ENCODE data around the gene SORCS1. TPM values are rescaled to one million over a fixed set of nuclear protein-coding genes. Genes with fewer than 3 reads are reported as not detected.
A peak's percentile ranks its signal among the peaks of the same experiment; 100 is the strongest.

The SORCS1 gene
- total RNA-seq (2014; rRNA removed) (0.11 TPM in 1 of 2 replicates, not detected in the other), Bru-seq, nascent RNA (percentile 4 among the genes with signal in this experiment), BruChase-seq, experiment 1, labeled RNA remaining after a 6-hour chase (percentile 2 among the genes with signal in this experiment), BruChase-seq, experiment 2, labeled RNA remaining after a 2-hour chase (percentile 7 among the genes with signal in this experiment)
- long read RNA-seq = 0 reads

DNA sequence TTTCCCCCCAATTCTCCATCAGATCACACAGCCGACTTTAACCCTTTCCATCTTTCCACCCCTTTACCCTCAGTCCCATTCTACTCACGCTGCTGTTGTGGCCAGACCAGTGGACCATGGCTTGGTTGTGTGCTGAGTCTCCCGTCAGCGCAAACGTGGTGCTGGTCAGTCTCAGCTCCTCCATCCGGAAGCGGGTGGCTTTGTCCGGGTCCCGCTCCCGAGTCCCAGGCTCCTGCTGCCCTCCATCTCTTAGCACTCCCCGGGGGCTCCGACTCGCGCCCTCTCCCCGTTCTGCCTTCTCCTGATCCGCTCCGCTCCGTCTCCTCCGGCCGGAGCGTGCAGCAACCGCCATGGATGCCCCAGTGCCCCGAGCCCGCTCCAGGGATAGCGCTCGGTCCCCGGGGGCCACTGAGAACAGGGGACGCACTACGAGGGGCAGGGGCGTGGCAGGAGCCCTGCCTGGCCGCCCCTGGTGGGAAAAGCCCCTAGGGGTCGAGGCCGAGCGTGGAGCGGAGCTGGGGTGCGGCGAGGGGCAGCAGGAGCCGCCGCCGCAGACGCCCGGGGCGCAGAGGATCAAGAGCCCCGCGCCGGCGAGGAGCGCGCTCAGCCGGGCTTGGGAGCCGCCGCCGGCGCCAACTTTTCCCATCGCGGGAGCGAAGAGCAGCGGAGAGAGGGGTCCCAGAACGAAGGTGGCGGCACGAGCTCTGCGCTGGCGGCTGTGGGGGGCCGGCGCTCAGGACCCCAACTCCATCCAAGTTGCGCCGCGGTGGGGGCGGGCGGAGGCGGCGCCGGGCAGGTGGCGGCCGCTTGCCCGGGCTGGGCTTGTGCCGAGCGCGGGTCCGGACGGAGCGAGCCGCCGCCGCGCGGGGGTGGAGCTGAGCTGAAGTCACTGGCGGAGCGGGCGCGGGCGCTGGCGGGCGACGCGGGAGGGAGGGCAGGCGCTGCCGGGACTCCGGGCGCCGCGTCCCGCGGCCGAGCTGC, at the start of gene SORCS1:
SORCS1 (minus strand) TSS at position 826 of the 981 bp plus-strand sequence.
- intact Hi-C loops (cut with micrococcal nuclease) = no loop called here
- Histone ChIP-seq H3K4me3 (ENCODE audit: low read length) (no peak within 1 kb of the TSS), H3K9me3 (ENCODE audit: low read length) (no peaks in the 10 kb centered on the region), H3K9me2 (replicated peaks; ENCODE audit: low read length) (no peaks in the 10 kb centered on the region), H3K9ac (ENCODE audit: low read length) (no peak within 1 kb of the TSS), H3K79me2 (ENCODE audit: low read length) (no peaks in the 10 kb centered on the region), H3K4me2 (ENCODE audit: low read length) (no peak within 1 kb of the TSS), H3F3A (ENCODE audit: low read length, unreplicated experiment) (no peaks in the 10 kb centered on the region), H4K20me1 (ENCODE audit: low read length) (no peaks in the 10 kb centered on the region), H2AFZ (ENCODE audit: low read length) (no peak within 1 kb of the TSS), H3K27ac (ENCODE audit: low read length) (no peak within 1 kb of the TSS), H3K36me3 (ENCODE audit: low read depth, low read length) (no peaks in the 10 kb centered on the region), H3K4me1 (ENCODE audit: insufficient read depth, low read length) (no peaks in the 10 kb centered on the region), H3K27me3 (ENCODE audit: low read length) (peaks cover 39% of the 10 kb centered on the region)
- CTCF ChIA-PET = no interaction called here
- ATAC-seq (no peak), DNase-seq (no peak)
- TF ChIP-seq EZH2 (IDR thresholded peaks at IDR 0.05; ENCODE audit: low read length, unreplicated experiment) (no peak), EZH2phosphoT487 (IDR thresholded peaks at IDR 0.05; ENCODE audit: borderline replicate concordance, low read length) (no peak)
- POLR2A ChIA-PET (ENCODE audit: unreplicated experiment) = no interaction called here
- no TSS peak for BruUV-seq (replicated peaks)

DNA sequence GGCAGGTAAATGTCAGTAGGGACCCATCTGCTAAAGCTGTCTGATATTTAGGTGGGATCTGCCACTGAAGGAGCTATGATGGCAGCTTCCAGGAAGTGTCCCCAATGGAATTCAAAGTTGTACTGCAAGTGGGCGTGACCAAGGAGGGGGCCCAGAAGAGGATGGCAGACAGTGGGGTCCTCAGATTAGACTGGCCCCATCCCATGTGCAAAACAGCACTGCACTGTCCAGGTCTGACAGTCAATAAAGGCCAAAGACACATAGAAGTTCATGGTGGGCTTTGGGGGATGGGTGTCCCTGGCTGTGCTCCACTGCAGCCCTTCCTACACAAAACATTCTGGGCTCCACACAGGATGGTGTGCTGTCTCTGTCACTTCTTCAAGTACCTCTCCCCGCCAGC, 49.8 kb upstream of the SORCS1 start:
- Histone ChIP-seq H3K36me3 (ENCODE audit: low read depth, low read length) (no peaks in the 10 kb centered on the region), H3K9me2 (replicated peaks; ENCODE audit: low read length) (no peaks in the 10 kb centered on the region), H3K4me1 (ENCODE audit: insufficient read depth, low read length) (no peaks in the 10 kb centered on the region), H3K9ac (ENCODE audit: low read length) (no peak overlapping the region), H3K27ac (ENCODE audit: low read length) (no peak overlapping the region), H3K27me3 (ENCODE audit: low read length) (no peaks in the 10 kb centered on the region), H3F3A (ENCODE audit: low read length, unreplicated experiment) (no peaks in the 10 kb centered on the region), H3K4me3 (ENCODE audit: low read length) (no peak overlapping the region), H3K79me2 (ENCODE audit: low read length) (no peaks in the 10 kb centered on the region), H3K9me3 (ENCODE audit: low read length) (no peaks in the 10 kb centered on the region), H4K20me1 (ENCODE audit: low read length) (no peaks in the 10 kb centered on the region), H2AFZ (ENCODE audit: low read length) (no peak overlapping the region), H3K4me2 (ENCODE audit: low read length) (no peak overlapping the region)
- no peak for TF ChIP-seq EZH2 (IDR thresholded peaks at IDR 0.05; ENCODE audit: low read length, unreplicated experiment)
- no peak for TF ChIP-seq EZH2phosphoT487 (IDR thresholded peaks at IDR 0.05; ENCODE audit: borderline replicate concordance, low read length)
- TF ChIP-seq, protein P1, sequence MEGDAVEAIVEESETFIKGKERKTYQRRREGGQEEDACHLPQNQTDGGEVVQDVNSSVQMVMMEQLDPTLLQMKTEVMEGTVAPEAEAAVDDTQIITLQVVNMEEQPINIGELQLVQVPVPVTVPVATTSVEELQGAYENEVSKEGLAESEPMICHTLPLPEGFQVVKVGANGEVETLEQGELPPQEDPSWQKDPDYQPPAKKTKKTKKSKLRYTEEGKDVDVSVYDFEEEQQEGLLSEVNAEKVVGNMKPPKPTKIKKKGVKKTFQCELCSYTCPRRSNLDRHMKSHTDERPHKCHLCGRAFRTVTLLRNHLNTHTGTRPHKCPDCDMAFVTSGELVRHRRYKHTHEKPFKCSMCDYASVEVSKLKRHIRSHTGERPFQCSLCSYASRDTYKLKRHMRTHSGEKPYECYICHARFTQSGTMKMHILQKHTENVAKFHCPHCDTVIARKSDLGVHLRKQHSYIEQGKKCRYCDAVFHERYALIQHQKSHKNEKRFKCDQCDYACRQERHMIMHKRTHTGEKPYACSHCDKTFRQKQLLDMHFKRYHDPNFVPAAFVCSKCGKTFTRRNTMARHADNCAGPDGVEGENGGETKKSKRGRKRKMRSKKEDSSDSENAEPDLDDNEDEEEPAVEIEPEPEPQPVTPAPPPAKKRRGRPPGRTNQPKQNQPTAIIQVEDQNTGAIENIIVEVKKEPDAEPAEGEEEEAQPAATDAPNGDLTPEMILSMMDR (conservative IDR thresholded peaks at IDR 0.05; ENCODE audit: low read depth, low read length) = no peak
- intact Hi-C loops (cut with micrococcal nuclease) = no loop called here
- no TSS peak for BruUV-seq (replicated peaks)
- ChIA-PET CTCF (no interaction called here), POLR2A (ENCODE audit: unreplicated experiment) (no interaction called here)
- DNase-seq (no peak), ATAC-seq (no peak)

DNA sequence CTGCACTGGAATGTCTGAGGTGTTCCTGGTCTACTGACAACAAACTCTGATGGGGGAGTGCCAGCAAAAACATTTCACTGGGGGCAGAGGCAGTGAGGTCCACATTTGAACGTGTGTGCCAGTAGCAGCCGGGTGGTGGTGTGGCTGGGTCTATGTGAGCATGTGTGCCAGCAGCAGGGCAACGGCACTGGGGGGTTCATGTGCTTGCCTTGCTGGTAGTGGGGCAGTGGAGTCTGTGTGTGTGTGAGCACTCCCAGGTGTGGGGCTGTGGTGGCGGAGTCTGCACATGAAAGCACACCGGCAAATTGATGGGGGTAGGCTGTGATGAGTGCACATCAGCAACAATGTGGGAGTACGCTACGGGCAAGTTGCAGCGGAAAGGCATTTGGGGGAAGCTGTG, 49.4 kb upstream of the SORCS1 start:
- no peak overlapping the region for H3K4me3 ChIP-seq (ENCODE audit: low read length)
- ATAC-seq = no peak
- POLR2A ChIA-PET (ENCODE audit: unreplicated experiment) = no interaction called here

More for the DNA sequence above, 49.4 kb upstream of the SORCS1 start:
- intact Hi-C loops (cut with micrococcal nuclease) = no loop called here
- Histone ChIP-seq H3K9ac (ENCODE audit: low read length) (no peak overlapping the region), H2AFZ (ENCODE audit: low read length) (no peak overlapping the region), H3K9me3 (ENCODE audit: low read length) (no peaks in the 10 kb centered on the region), H3K79me2 (ENCODE audit: low read length) (no peaks in the 10 kb centered on the region), H3K27ac (ENCODE audit: low read length) (no peak overlapping the region), H3K4me1 (ENCODE audit: insufficient read depth, low read length) (no peaks in the 10 kb centered on the region), H3K4me2 (ENCODE audit: low read length) (no peak overlapping the region), H3K27me3 (ENCODE audit: low read length) (no peaks in the 10 kb centered on the region), H3F3A (ENCODE audit: low read length, unreplicated experiment) (no peaks in the 10 kb centered on the region), H3K36me3 (ENCODE audit: low read depth, low read length) (no peaks in the 10 kb centered on the region), H4K20me1 (ENCODE audit: low read length) (no peaks in the 10 kb centered on the region), H3K9me2 (replicated peaks; ENCODE audit: low read length) (no peaks in the 10 kb centered on the region)
- DNase-seq = no peak
- TF ChIP-seq, protein P1 (conservative IDR thresholded peaks at IDR 0.05; ENCODE audit: low read depth, low read length) = no peak
- TF ChIP-seq EZH2phosphoT487 (IDR thresholded peaks at IDR 0.05; ENCODE audit: borderline replicate concordance, low read length) (no peak), EZH2 (IDR thresholded peaks at IDR 0.05; ENCODE audit: low read length, unreplicated experiment) (no peak)
- CTCF ChIA-PET = no interaction called here
- BruUV-seq (replicated peaks) = no TSS peak
